HG03095 (cell line): ENCODE results near the gene N4BP2L2.
"Not testable (repeated sequence)": the region's sequence is repeated elsewhere in the genome, so short reads cannot be mapped to it uniquely, and the experiment has no call there.

Experiments
- ATAC-seq: cut with Tn5 transposase; IDR thresholded peaks from one replicate; pipeline ENCODE4 v1.9.1; 2021; ENCODE audit warnings: moderate library complexity; ENCODE audit not compliant: unreplicated experiment

N4BP2L2 gene

GRCh38 chr13:32538621-32539246 lies at the start of gene N4BP2L2:
TSS of gene N4BP2L2 (minus strand) at chr13:32538795. CDS start at chr13:32537027, 1,768 bp downstream.
- ATAC-seq, result peak; percentile 96

GRCh38 chr13:32587811-32588170 lies 49.2 kb upstream of the N4BP2L2 start:
- ATAC-seq, result no peak

- ATAC-seq, result peak; percentile 35
These were observed 48.6 kb upstream of the N4BP2L2 start for GRCh38 chr13:32587011-32587810.

- peak; percentile 70 for ATAC-seq
These were observed 47.7 kb upstream of the N4BP2L2 start, which contains the start of gene PDS5B for GRCh38 chr13:32586080-32586900. TSS of gene PDS5B (plus strand) at chr13:32586452. CDS start at chr13:32648773, 62,321 bp downstream.

- no peak for ATAC-seq
These were observed 47.0 kb upstream of the N4BP2L2 start for GRCh38 chr13:32585550-32586079.

GRCh38 chr13:32582991-32583390 lies 44.4 kb upstream of the N4BP2L2 start:
- ATAC-seq, result no peak

GRCh38 chr13:32582281-32582680 lies 43.7 kb upstream of the N4BP2L2 start:
- no peak for ATAC-seq

- no peak for ATAC-seq
These were observed 42.7 kb upstream of the N4BP2L2 start for GRCh38 chr13:32581177-32581786.

GRCh38 chr13:32577032-32577431 lies 38.4 kb upstream of the N4BP2L2 start:
- ATAC-seq, result no peak

- ATAC-seq, result not testable (repeated sequence)
These were observed 37.1 kb upstream of the N4BP2L2 start for GRCh38 chr13:32575687-32576086.

- ATAC-seq, result not testable (repeated sequence)
These were observed 22.2 kb upstream of the N4BP2L2 start for GRCh38 chr13:32560842-32561241.

- no peak for ATAC-seq
These were observed 17.0 kb upstream of the N4BP2L2 start for GRCh38 chr13:32555613-32556012.

GRCh38 chr13:32553720-32554119 lies 15.1 kb upstream of the N4BP2L2 start:
- no peak for ATAC-seq

- ATAC-seq, result no peak
These were observed 11.2 kb upstream of the N4BP2L2 start for GRCh38 chr13:32549788-32550187.

GRCh38 chr13:32548837-32549236 lies 10.2 kb upstream of the N4BP2L2 start:
- ATAC-seq, result no peak

- ATAC-seq, result no peak
These were observed 6.5 kb upstream of the N4BP2L2 start for GRCh38 chr13:32545083-32545482.

- ATAC-seq, result no peak
These were observed 3.6 kb upstream of the N4BP2L2 start for GRCh38 chr13:32542221-32542620.

- ATAC-seq, result peak; percentile 81
These were observed 413 bp downstream of the N4BP2L2 start for GRCh38 chr13:32538143-32538620.

- no peak for ATAC-seq
These were observed 934 bp downstream of the N4BP2L2 start for GRCh38 chr13:32537580-32538142.

GRCh38 chr13:32535748-32536147 lies 2.8 kb downstream of the N4BP2L2 start:
- no peak for ATAC-seq
